ENCODE measurements around the gene ZC2HC1C. TPM values are rescaled to one million over a fixed set of nuclear protein-coding genes. Genes with fewer than 3 reads are reported as not detected.
A peak's percentile ranks its signal among the peaks of the same experiment; 100 is the strongest.

The ZC2HC1C gene
- total and polyA plus RNA-seq, 2 of the 13 experiments (the other 11 are each of a cell fraction or from before 2014, with no cell fraction given): 3.3 to 3.5 TPM

DNA sequence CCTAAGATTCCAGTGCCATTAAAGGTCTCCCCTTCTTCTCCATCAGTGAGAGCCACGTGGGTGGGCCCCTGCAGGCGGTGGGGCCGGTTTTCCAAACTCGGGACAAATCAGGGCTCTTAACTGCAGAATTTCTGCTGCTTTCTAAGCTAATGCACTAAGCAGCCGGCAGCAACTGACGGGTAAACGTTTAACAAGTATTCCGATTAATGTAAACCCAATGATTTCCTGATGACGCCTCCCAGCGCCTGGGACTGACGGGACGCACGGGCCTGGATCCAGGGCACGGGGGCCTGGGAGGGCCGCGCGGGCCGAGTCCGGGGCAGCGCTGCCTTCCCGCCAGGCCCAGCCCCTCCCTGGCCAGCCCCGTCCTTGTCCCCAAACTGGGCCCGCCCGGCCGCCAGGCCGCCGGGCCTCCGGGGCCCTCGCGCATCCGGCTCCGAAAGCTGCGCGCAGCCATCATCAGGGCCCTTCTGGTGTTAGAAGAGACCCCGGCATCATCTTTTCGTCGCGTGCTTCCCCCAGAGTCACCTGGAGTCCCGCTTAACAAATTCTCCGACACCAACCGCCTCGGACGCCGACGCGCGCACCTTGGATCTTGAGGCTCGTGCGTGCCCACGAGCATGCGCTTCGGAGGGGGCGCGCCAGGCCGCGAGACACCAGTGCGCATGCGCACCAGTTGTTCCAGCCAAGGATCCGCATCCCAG lies 18.4 kb upstream of the ZC2HC1C start, which contains the start of gene MLH3 (continued):
- TF ChIP-seq ZC3H4 (CRISPR knock-in tag; IDR thresholded peaks at IDR 0.05; ENCODE audit: borderline replicate concordance) (no peak), KAT7 (CRISPR knock-in tag; IDR thresholded peaks at IDR 0.05; ENCODE audit: borderline replicate concordance) (peak; percentile 27; the same call in 1 of the 2 replicates), ZZZ3 (CRISPR knock-in tag; IDR thresholded peaks at IDR 0.05; ENCODE audit: borderline replicate concordance) (no peak), MIER3 (CRISPR knock-in tag; IDR thresholded peaks at IDR 0.05; ENCODE audit: borderline replicate concordance) (peak; percentile 74; the same call in 1 of the 2 replicates), KDM6A (CRISPR knock-in tag; IDR thresholded peaks at IDR 0.05; ENCODE audit: low read depth) (no peak), SKI (IDR thresholded peaks at IDR 0.05; ENCODE audit: partially characterized antibody) (no peak), ELF3 (CRISPR knock-in tag; IDR thresholded peaks at IDR 0.05) (no peak), ZNF878 (CRISPR knock-in tag; IDR thresholded peaks at IDR 0.05) (0 out of 2 replicates have a peak, but pooled peaks have one; percentile 20), ZNF143 (CRISPR knock-in tag; IDR thresholded peaks at IDR 0.05) (0 out of 2 replicates have a peak, but pooled peaks have one; percentile 24), MIER2 (CRISPR knock-in tag; IDR thresholded peaks at IDR 0.05) (no peak), POGZ (CRISPR knock-in tag; IDR thresholded peaks at IDR 0.05) (no peak), CBX5 (CRISPR knock-in tag; IDR thresholded peaks at IDR 0.05; ENCODE audit: borderline replicate concordance) (no peak), GABPA (IDR thresholded peaks at IDR 0.05; ENCODE audit: low read depth, low read length) (no peak), GABPA (CRISPR knock-in tag; IDR thresholded peaks at IDR 0.05; ENCODE audit: low read depth) (no peak)
- TF ChIP-seq, protein P1, sequence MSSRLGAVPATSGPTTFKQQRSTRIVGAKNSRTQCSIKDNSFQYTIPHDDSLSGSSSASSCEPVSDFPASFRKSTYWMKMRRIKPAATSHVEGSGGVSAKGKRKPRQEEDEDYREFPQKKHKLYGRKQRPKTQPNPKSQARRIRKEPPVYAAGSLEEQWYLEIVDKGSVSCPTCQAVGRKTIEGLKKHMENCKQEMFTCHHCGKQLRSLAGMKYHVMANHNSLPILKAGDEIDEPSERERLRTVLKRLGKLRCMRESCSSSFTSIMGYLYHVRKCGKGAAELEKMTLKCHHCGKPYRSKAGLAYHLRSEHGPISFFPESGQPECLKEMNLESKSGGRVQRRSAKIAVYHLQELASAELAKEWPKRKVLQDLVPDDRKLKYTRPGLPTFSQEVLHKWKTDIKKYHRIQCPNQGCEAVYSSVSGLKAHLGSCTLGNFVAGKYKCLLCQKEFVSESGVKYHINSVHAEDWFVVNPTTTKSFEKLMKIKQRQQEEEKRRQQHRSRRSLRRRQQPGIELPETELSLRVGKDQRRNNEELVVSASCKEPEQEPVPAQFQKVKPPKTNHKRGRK (CRISPR knock-in tag; IDR thresholded peaks at IDR 0.05): no peak
- TF ChIP-seq, protein P2, sequence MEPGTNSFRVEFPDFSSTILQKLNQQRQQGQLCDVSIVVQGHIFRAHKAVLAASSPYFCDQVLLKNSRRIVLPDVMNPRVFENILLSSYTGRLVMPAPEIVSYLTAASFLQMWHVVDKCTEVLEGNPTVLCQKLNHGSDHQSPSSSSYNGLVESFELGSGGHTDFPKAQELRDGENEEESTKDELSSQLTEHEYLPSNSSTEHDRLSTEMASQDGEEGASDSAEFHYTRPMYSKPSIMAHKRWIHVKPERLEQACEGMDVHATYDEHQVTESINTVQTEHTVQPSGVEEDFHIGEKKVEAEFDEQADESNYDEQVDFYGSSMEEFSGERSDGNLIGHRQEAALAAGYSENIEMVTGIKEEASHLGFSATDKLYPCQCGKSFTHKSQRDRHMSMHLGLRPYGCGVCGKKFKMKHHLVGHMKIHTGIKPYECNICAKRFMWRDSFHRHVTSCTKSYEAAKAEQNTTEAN (CRISPR knock-in tag; conservative IDR thresholded peaks at IDR 0.05): peak; percentile 84
- TF ChIP-seq, protein P3, sequence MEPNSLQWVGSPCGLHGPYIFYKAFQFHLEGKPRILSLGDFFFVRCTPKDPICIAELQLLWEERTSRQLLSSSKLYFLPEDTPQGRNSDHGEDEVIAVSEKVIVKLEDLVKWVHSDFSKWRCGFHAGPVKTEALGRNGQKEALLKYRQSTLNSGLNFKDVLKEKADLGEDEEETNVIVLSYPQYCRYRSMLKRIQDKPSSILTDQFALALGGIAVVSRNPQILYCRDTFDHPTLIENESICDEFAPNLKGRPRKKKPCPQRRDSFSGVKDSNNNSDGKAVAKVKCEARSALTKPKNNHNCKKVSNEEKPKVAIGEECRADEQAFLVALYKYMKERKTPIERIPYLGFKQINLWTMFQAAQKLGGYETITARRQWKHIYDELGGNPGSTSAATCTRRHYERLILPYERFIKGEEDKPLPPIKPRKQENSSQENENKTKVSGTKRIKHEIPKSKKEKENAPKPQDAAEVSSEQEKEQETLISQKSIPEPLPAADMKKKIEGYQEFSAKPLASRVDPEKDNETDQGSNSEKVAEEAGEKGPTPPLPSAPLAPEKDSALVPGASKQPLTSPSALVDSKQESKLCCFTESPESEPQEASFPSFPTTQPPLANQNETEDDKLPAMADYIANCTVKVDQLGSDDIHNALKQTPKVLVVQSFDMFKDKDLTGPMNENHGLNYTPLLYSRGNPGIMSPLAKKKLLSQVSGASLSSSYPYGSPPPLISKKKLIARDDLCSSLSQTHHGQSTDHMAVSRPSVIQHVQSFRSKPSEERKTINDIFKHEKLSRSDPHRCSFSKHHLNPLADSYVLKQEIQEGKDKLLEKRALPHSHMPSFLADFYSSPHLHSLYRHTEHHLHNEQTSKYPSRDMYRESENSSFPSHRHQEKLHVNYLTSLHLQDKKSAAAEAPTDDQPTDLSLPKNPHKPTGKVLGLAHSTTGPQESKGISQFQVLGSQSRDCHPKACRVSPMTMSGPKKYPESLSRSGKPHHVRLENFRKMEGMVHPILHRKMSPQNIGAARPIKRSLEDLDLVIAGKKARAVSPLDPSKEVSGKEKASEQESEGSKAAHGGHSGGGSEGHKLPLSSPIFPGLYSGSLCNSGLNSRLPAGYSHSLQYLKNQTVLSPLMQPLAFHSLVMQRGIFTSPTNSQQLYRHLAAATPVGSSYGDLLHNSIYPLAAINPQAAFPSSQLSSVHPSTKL (CRISPR knock-in tag; IDR thresholded peaks at IDR 0.05): peak; percentile 56; the same call in 1 of the 2 replicates
- TF ChIP-seq, protein P4, sequence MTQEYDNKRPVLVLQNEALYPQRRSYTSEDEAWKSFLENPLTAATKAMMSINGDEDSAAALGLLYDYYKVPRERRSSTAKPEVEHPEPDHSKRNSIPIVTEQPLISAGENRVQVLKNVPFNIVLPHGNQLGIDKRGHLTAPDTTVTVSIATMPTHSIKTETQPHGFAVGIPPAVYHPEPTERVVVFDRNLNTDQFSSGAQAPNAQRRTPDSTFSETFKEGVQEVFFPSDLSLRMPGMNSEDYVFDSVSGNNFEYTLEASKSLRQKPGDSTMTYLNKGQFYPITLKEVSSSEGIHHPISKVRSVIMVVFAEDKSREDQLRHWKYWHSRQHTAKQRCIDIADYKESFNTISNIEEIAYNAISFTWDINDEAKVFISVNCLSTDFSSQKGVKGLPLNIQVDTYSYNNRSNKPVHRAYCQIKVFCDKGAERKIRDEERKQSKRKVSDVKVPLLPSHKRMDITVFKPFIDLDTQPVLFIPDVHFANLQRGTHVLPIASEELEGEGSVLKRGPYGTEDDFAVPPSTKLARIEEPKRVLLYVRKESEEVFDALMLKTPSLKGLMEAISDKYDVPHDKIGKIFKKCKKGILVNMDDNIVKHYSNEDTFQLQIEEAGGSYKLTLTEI (CRISPR knock-in tag; conservative IDR thresholded peaks at IDR 0.05): no peak
- TF ChIP-seq, protein P5, sequence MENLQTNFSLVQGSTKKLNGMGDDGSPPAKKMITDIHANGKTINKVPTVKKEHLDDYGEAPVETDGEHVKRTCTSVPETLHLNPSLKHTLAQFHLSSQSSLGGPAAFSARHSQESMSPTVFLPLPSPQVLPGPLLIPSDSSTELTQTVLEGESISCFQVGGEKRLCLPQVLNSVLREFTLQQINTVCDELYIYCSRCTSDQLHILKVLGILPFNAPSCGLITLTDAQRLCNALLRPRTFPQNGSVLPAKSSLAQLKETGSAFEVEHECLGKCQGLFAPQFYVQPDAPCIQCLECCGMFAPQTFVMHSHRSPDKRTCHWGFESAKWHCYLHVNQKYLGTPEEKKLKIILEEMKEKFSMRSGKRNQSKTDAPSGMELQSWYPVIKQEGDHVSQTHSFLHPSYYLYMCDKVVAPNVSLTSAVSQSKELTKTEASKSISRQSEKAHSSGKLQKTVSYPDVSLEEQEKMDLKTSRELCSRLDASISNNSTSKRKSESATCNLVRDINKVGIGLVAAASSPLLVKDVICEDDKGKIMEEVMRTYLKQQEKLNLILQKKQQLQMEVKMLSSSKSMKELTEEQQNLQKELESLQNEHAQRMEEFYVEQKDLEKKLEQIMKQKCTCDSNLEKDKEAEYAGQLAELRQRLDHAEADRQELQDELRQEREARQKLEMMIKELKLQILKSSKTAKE (CRISPR knock-in tag; IDR thresholded peaks at IDR 0.05; ENCODE audit: borderline replicate concordance): no peak
